ENCODE data around the gene TYSND1. TPM values are rescaled to one million over a fixed set of nuclear protein-coding genes. Genes with fewer than 3 reads are reported as not detected.

The TYSND1 gene
- total and polyA plus RNA-seq, 2 of the 13 experiments (the other 11 are each of a cell fraction or from before 2014, with no cell fraction given) = 3.3 to 8.9 TPM

- TF ChIP-seq CCAR2 (optimal IDR thresholded peaks at IDR 0.05; ENCODE audit: low read depth, low read length) (no peak), ZBTB44 (CRISPR knock-in tag; IDR thresholded peaks at IDR 0.05) (no peak), ZBTB46 (CRISPR knock-in tag; IDR thresholded peaks at IDR 0.05; ENCODE audit: borderline replicate concordance) (peak; percentile 86; the same call in 1 of the 2 replicates), ZNF598 (CRISPR knock-in tag; IDR thresholded peaks at IDR 0.05; ENCODE audit: borderline replicate concordance) (no peak), POLR2AphosphoS2 (IDR thresholded peaks at IDR 0.05; ENCODE audit: low read depth, low read length) (peak; percentile 54; the same call in 1 of the 2 replicates), MBNL3 (CRISPR knock-in tag; conservative IDR thresholded peaks at IDR 0.05) (no peak), HNRNPUL1 (IDR thresholded peaks at IDR 0.05; ENCODE audit: low read depth, low read length) (no peak), IKZF5 (CRISPR knock-in tag; IDR thresholded peaks at IDR 0.05) (peak; percentile 88), RBM39 (IDR thresholded peaks at IDR 0.05; ENCODE audit: low read depth, low read length, poor library complexity, severe bottlenecking) (peak; percentile 69), TAF1 (CRISPR knock-in tag; IDR thresholded peaks at IDR 0.05) (peak; percentile 75), MTF1 (CRISPR knock-in tag; IDR thresholded peaks at IDR 0.05) (no peak), TOE1 (CRISPR knock-in tag; IDR thresholded peaks at IDR 0.05) (no peak), ZNF512 (CRISPR knock-in tag; IDR thresholded peaks at IDR 0.05) (no peak), ZNF558 (CRISPR knock-in tag; IDR thresholded peaks at IDR 0.05; ENCODE audit: borderline replicate concordance) (no peak; the same call in 1 of the 2 replicates), ZNF350 (CRISPR knock-in tag; IDR thresholded peaks at IDR 0.05; ENCODE audit: borderline replicate concordance, low read depth) (peak; percentile 74; the same call in 1 of the 2 replicates), CTCF (CRISPR knock-in tag; IDR thresholded peaks at IDR 0.05) (peak; percentile 97), GATA4 (IDR thresholded peaks at IDR 0.05; ENCODE audit: borderline replicate concordance, low read depth) (peak; percentile 83), ZZZ3 (CRISPR knock-in tag; IDR thresholded peaks at IDR 0.05; ENCODE audit: borderline replicate concordance) (0 out of 2 replicates have a peak, but pooled peaks have one; percentile 34), ZNF83 (CRISPR knock-in tag; IDR thresholded peaks at IDR 0.05; ENCODE audit: borderline replicate concordance) (no peak), ZNF605 (CRISPR knock-in tag; IDR thresholded peaks at IDR 0.05) (no peak; the same call in none of the 2 replicates), HOXD1 (CRISPR knock-in tag; IDR thresholded peaks at IDR 0.05) (no peak)
Observed at GRCh38 chr10:70146489-70147258, at the start of gene TYSND1 (continued).

Data from HepG2 (cell line).